ENCODE results near the gene SHISA7. TPM values are rescaled to one million over a fixed set of nuclear protein-coding genes. Genes with fewer than 3 reads are reported as not detected.
"Not testable (repeated sequence)": the region's sequence is repeated elsewhere in the genome, so short reads cannot be mapped to it uniquely, and the experiment has no call there.

The SHISA7 gene
- polyA plus RNA-seq, 1 donor from 2014 or later, result not detected

- no peaks in the 10 kb centered on the region for H3K36me3 Mint-ChIP-seq
- H3K9me3 Mint-ChIP-seq, result peaks cover 0 to 11% (median 0%) of the 10 kb centered on the region in 3 donors
- no peak overlapping the region for H3K4me3 Mint-ChIP-seq
- H3K27me3 Mint-ChIP-seq, result peaks cover 43% of the 10 kb centered on the region
- peak overlapping the region in 1 of 3 donors; percentile 3 for H3K27ac Mint-ChIP-seq
- H3K4me1 Mint-ChIP-seq, result peaks cover 6 to 12% (median 7%) of the 10 kb centered on the region in 3 donors
Observed at GRCh38 chr19:55436847-55437246, 6.3 kb downstream of the SHISA7 start.

DNA sequence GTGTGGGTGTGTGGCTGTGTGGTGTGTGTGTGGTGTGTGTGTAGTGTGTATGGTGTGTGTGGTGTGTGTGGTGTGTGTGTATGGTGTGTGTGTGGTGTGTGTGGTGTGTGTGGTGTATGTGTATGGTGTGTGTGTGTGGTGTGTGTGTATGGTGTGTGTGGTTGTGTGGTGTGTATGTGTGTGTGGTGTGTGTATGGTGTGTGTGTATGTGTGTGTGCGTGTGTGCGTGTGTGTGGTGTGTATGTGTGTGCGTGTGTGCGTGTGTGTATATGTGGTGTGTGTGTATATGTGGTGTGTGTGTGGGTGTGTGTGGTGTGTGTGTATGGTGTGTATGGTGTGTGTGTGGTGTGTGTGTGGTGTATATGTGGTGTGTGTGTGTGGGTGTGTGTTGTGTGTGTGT lies 8.1 kb downstream of the SHISA7 start:
- Mint-ChIP-seq H3K36me3 (no peaks in the 10 kb centered on the region), H3K4me1 (peaks cover 0 to 5% (median 0%) of the 10 kb centered on the region in 3 donors), H3K4me3 (no peak overlapping the region), H3K27ac (no peak overlapping the region), H3K27me3 (peaks cover 40% of the 10 kb centered on the region), H3K9me3 (peaks cover 0 to 8% (median 0%) of the 10 kb centered on the region in 3 donors)

- H3K27me3 Mint-ChIP-seq, result peaks cover 40% of the 10 kb centered on the region
Observed at GRCh38 chr19:55434356-55434919, 8.7 kb downstream of the SHISA7 start.

DNA sequence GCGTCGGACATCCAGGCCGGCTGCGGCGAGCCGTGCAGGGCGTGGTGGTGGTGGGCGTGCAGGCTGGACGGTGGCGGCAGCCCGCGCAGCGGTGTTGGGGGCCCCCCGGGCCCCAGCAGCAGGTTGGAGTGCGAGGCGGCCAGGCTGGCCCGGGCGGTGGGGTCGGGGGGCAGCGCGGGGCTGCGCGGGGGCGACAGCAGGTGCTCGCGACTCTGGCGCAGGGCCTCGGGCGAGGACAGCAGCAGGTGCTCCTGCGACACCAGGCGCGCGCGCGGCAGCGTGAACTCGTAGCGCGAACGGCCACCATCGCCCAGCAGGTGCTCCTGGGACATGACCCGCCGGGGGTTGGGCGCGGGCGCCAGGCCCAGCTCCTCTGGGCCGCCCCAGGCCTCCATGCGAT lies 9.8 kb downstream of the SHISA7 start:
- Mint-ChIP-seq H3K9me3 (peaks cover 0 to 3% (median 0%) of the 10 kb centered on the region in 3 donors), H3K27ac (no peak overlapping the region), H3K4me1 (peaks cover 0 to 7% (median 0%) of the 10 kb centered on the region in 3 donors), H3K36me3 (no peaks in the 10 kb centered on the region), H3K4me3 (no peak overlapping the region), H3K27me3 (peaks cover 40% of the 10 kb centered on the region)

More at GRCh38 chr19:55434356-55434919, 8.7 kb downstream of the SHISA7 start:
- Mint-ChIP-seq H3K4me3 (no peak overlapping the region), H3K9me3 (peaks cover 0 to 7% (median 0%) of the 10 kb centered on the region in 3 donors), H3K4me1 (peaks cover 0 to 7% (median 0%) of the 10 kb centered on the region in 3 donors), H3K36me3 (no peaks in the 10 kb centered on the region), H3K27ac (no peak overlapping the region)

DNA sequence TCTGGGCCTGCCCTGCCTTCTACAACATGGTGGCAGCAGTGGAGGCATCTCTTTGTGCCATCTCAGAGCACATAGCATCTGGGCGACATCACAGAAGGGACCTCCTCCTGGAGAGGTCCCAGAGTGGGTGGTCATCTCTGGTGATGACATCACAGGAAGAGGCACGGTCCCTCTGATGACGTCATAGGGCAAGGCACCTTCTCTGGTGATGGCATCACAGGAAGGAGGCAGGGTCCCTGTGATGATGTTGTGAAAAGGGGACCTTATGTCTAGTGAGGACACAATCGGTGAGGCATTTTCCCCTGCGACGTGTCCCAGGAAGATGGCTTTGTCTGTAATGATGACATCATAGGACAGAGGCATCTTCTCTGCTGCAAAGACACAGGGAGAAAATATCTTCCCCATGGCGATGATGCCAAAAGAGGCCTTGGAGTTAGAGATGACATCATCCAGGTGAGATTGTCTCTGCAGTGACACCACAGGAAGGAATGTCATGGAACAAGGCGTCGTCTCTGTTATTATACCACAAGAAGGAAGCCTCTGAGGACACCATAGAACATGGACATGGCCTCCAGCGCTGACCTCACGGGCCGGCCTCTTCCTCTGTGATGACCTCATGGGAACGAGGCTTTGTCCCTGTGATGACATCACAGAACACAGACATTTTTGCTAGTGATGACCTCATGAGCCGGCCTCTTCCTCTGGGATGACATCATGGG lies 10.7 kb downstream of the SHISA7 start:
- H3K27ac Mint-ChIP-seq, result no peak overlapping the region
- peaks cover 2% of the 10 kb centered on the region for H3K36me3 Mint-ChIP-seq
- no peak overlapping the region for H3K4me3 Mint-ChIP-seq
- peaks cover 0 to 3% (median 0%) of the 10 kb centered on the region in 3 donors for H3K9me3 Mint-ChIP-seq
- peaks cover 44% of the 10 kb centered on the region for H3K27me3 Mint-ChIP-seq
- H3K4me1 Mint-ChIP-seq, result peaks cover 0 to 7% (median 0%) of the 10 kb centered on the region in 3 donors

DNA sequence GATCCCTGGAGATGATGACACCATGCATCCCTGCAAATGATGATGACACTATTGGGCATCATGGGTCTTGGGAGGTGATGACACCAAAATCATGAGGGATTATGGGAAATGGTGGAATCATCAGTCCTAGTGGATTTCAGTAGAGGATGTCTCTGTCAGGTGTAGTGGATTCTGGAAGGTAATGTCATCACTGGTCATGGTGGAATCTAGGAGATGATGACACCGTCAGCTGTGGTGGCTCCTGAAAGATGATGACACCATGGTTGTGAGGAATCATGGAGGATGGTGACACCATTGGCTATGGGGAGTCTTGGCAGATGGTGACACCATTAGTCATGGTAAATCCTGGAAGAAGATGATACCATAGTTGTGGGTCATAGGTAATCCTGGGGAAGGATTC lies 11.9 kb downstream of the SHISA7 start:
- peaks cover 2% of the 10 kb centered on the region for H3K36me3 Mint-ChIP-seq
- peaks cover 0 to 7% (median 0%) of the 10 kb centered on the region in 3 donors for H3K4me1 Mint-ChIP-seq
- H3K9me3 Mint-ChIP-seq, result peaks cover 0 to 3% (median 0%) of the 10 kb centered on the region in 3 donors
- H3K4me3 Mint-ChIP-seq, result no peak overlapping the region
- H3K27me3 Mint-ChIP-seq, result peaks cover 37% of the 10 kb centered on the region
- no peak overlapping the region for H3K27ac Mint-ChIP-seq

- no peak overlapping the region for H3K4me3 Mint-ChIP-seq
- peaks cover 0 to 4% (median 2%) of the 10 kb centered on the region in 3 donors for H3K4me1 Mint-ChIP-seq
- H3K36me3 Mint-ChIP-seq, result peaks cover 2% of the 10 kb centered on the region
- H3K9me3 Mint-ChIP-seq, result peaks cover 0 to 4% (median 2%) of the 10 kb centered on the region in 3 donors
- H3K27ac Mint-ChIP-seq, result no peak overlapping the region
- H3K27me3 Mint-ChIP-seq, result peaks cover 39% of the 10 kb centered on the region
Observed at GRCh38 chr19:55426042-55426441, 17.1 kb downstream of the SHISA7 start.

- peaks cover 2% of the 10 kb centered on the region for H3K36me3 Mint-ChIP-seq
- peaks cover 0 to 2% (median 2%) of the 10 kb centered on the region in 3 donors for H3K9me3 Mint-ChIP-seq
- H3K4me1 Mint-ChIP-seq, result peaks cover 0 to 2% (median 2%) of the 10 kb centered on the region in 3 donors
- no peak overlapping the region for H3K27ac Mint-ChIP-seq
- H3K4me3 Mint-ChIP-seq, result no peak overlapping the region
- H3K27me3 Mint-ChIP-seq, result peaks cover 37% of the 10 kb centered on the region
Observed at GRCh38 chr19:55424518-55424917, 18.6 kb downstream of the SHISA7 start.

GRCh38 chr19:55423225-55424005 lies 19.7 kb downstream of the SHISA7 start:
- no peak overlapping the region for H3K27ac Mint-ChIP-seq
- H3K27me3 Mint-ChIP-seq, result peaks cover 30% of the 10 kb centered on the region
- H3K4me3 Mint-ChIP-seq, result no peak overlapping the region
- H3K9me3 Mint-ChIP-seq, result peaks cover 0 to 2% (median 2%) of the 10 kb centered on the region in 3 donors
- peaks cover 0 to 2% (median 0%) of the 10 kb centered on the region in 3 donors for H3K4me1 Mint-ChIP-seq
- peaks cover 2% of the 10 kb centered on the region for H3K36me3 Mint-ChIP-seq

GRCh38 chr19:55421281-55421680 lies 21.8 kb downstream of the SHISA7 start:
- H3K4me1 Mint-ChIP-seq, H3K27ac Mint-ChIP-seq, H3K36me3 Mint-ChIP-seq, H3K9me3 Mint-ChIP-seq, H3K4me3 Mint-ChIP-seq: not testable (repeated sequence)
- H3K27me3 Mint-ChIP-seq, result peaks cover 30% of the 10 kb centered on the region

- Mint-ChIP-seq H3K9me3 (peaks cover 0 to under 1% (median 0%) of the 10 kb centered on the region in 3 donors), H3K36me3 (no peaks in the 10 kb centered on the region), H3K27ac (no peak overlapping the region), H3K4me1 (peaks cover 0 to 2% (median 0%) of the 10 kb centered on the region in 3 donors), H3K4me3 (no peak overlapping the region), H3K27me3 (peaks cover 24% of the 10 kb centered on the region)
Observed at GRCh38 chr19:55419624-55420236, 23.4 kb downstream of the SHISA7 start.

DNA sequence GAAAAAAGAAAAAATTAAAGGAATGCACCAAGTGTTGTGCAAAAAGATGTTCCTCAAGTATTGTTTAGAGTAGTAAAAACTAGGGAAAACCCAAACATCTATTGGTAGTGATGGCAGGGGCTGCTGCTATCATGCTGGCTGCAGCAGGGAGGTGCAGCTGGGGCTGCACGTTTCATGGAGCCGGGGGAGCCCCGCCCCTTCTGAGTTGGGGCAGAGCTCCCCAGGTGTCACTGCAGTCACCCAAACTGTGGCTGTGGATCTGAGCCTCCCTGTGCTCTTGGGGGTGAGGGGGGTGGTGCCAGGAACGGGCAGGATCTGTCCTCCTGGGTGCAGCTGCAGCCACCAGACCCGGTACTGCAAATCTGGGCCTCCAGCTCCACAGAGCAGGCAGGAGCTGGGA lies 24.0 kb downstream of the SHISA7 start:
- Mint-ChIP-seq H3K36me3 (no peaks in the 10 kb centered on the region), H3K27me3 (peaks cover 22% of the 10 kb centered on the region), H3K9me3 (no peaks in the 10 kb centered on the region), H3K27ac (no peak overlapping the region), H3K4me3 (no peak overlapping the region), H3K4me1 (peaks cover 0 to 2% (median 0%) of the 10 kb centered on the region in 3 donors)

DNA sequence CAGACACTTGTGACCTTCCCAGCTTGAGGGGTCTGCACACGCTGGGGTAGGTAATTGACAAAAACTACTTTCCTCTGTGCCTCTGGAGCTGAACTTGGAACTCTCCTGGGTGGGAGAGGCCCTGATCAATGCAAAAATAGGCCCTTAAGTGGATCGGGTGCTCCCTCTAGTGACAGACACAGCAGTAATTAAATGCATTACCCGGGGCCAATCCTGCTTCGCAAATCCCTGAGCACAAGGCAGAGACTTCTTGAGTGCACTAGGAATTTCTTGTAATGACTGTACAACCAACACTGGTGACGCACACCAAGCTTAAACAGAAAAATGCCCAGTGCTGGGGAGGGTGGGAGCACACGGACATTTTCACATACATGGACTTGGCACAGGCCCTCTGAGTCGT lies 24.9 kb downstream of the SHISA7 start:
- Mint-ChIP-seq H3K27ac (no peak overlapping the region), H3K36me3 (no peaks in the 10 kb centered on the region), H3K9me3 (no peaks in the 10 kb centered on the region), H3K4me3 (no peak overlapping the region), H3K4me1 (peaks cover 0 to 2% (median 0%) of the 10 kb centered on the region in 3 donors), H3K27me3 (peaks cover 17% of the 10 kb centered on the region)

DNA sequence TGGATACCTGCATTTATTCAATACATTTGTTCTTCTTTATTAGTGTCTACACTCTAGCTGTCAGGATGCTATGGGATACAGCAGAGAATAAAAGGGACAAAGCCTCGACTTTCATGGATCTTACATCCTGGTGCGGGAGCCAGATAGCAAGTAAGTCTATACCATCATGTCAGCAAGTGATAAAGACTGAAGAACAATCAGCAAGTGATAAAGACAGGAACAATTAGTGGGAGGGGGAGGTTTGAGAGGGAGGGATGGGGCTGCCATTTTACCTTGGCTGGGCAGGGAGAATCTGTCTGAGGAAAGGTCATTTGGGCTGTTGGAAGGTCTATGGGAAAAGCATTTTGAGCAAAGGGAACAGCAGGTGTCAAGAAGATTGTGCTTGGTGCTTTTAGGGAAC lies 32.9 kb downstream of the SHISA7 start:
- peaks cover 2 to 9% (median 6%) of the 10 kb centered on the region in 3 donors for H3K9me3 Mint-ChIP-seq
- no peaks in the 10 kb centered on the region for H3K27me3 Mint-ChIP-seq
- peaks cover 14 to 22% (median 18%) of the 10 kb centered on the region in 3 donors for H3K4me1 Mint-ChIP-seq
- H3K27ac Mint-ChIP-seq, result peak overlapping the region in 1 of 3 donors; percentile 81
- H3K4me3 Mint-ChIP-seq, result peak overlapping the region in 1 of 4 donors; percentile 76
- H3K36me3 Mint-ChIP-seq, result peaks cover 3% of the 10 kb centered on the region
